ENCODE results near the gene SETDB2. TPM values are rescaled to one million over a fixed set of nuclear protein-coding genes. Genes with fewer than 3 reads are reported as not detected.
A peak's percentile ranks its signal among the peaks of the same experiment; 100 is the strongest.

The SETDB2 gene
- total and polyA plus RNA-seq, 2 of the 13 experiments (the other 11 are each of a cell fraction or from before 2014, with no cell fraction given), result 8.1 to 8.7 TPM

- TF ChIP-seq E2F2 (CRISPR knock-in tag; IDR thresholded peaks at IDR 0.05; ENCODE audit: borderline replicate concordance) (0 out of 2 replicates have a peak, but pooled peaks have one; percentile 9), ZNF691 (CRISPR knock-in tag; IDR thresholded peaks at IDR 0.05; ENCODE audit: borderline replicate concordance, low read depth) (peak; percentile 14; the same call in 1 of the 2 replicates), ZBTB44 (CRISPR knock-in tag; IDR thresholded peaks at IDR 0.05) (0 out of 2 replicates have a peak, but pooled peaks have one; percentile 23), ZNF460 (CRISPR knock-in tag; IDR thresholded peaks at IDR 0.05; ENCODE audit: borderline replicate concordance) (peak; percentile 25; the same call in 1 of the 2 replicates), SALL1 (CRISPR knock-in tag; IDR thresholded peaks at IDR 0.05) (0 out of 2 replicates have a peak, but pooled peaks have one; percentile 1), SRSF4 (IDR thresholded peaks at IDR 0.05; ENCODE audit: low read depth, low read length, poor library complexity, severe bottlenecking) (no peak), SMAD1 (CRISPR knock-in tag; IDR thresholded peaks at IDR 0.05; ENCODE audit: borderline replicate concordance, low read depth) (0 out of 2 replicates have a peak, but pooled peaks have one; percentile 1), ZNF790 (CRISPR knock-in tag; IDR thresholded peaks at IDR 0.05; ENCODE audit: borderline replicate concordance) (peak; percentile 76; the same call in 1 of the 2 replicates), ZNF3 (CRISPR knock-in tag; IDR thresholded peaks at IDR 0.05) (peak; percentile 89), MXI1 (IDR thresholded peaks at IDR 0.05; ENCODE audit: borderline replicate concordance, low read depth, low read length) (peak; percentile 42; the same call in 1 of the 3 replicates), HDAC1 (CRISPR knock-in tag; IDR thresholded peaks at IDR 0.05) (peak; percentile 31; the same call in 1 of the 2 replicates), FOXC1 (CRISPR knock-in tag; IDR thresholded peaks at IDR 0.05; ENCODE audit: borderline replicate concordance) (0 out of 2 replicates have a peak, but pooled peaks have one; percentile 29), ERF (CRISPR knock-in tag; IDR thresholded peaks at IDR 0.05) (no peak), ZNF766 (CRISPR knock-in tag; IDR thresholded peaks at IDR 0.05; ENCODE audit: borderline replicate concordance) (no peak), GZF1 (CRISPR knock-in tag; IDR thresholded peaks at IDR 0.05) (0 out of 2 replicates have a peak, but pooled peaks have one; percentile 13), KAT7 (CRISPR knock-in tag; IDR thresholded peaks at IDR 0.05; ENCODE audit: borderline replicate concordance) (0 out of 2 replicates have a peak, but pooled peaks have one; percentile 8), TAF1 (CRISPR knock-in tag; IDR thresholded peaks at IDR 0.05) (peak; percentile 52), ZNF687 (CRISPR knock-in tag; IDR thresholded peaks at IDR 0.05) (peak; percentile 66; the same call in 1 of the 2 replicates), PHF8 (CRISPR knock-in tag; IDR thresholded peaks at IDR 0.05) (peak; percentile 2; the same call in 1 of the 2 replicates)
These were observed 686 bp downstream of the SETDB2 start (continued) for GRCh38 chr13:49444524-49445395.
